Motor neuron (in vitro differentiated cells): ENCODE measurements around the gene EMSY. TPM values are rescaled to one million over a fixed set of nuclear protein-coding genes. Genes with fewer than 3 reads are reported as not detected.

Experiments used
- ATAC-seq, 8 experiments: fragments of 200-7000 bp; cut with Tn5 transposase; replicated peaks in 6 of 8; 2 replicates each; pipeline ENCODE4 v1.8.0; 2021; ENCODE audit warnings: mild to moderate bottlenecking in 8 of 8, moderate library complexity in 8 of 8
- H3K27ac ChIP-seq, 2 donors: fragments of 250-450 bp; sonication (Bioruptor Pico); 2 replicates each; pipeline ENCODE4 v1.9.0; 2021; ENCODE audit warnings: antibody characterized with exemption in 2 of 2, mild to moderate bottlenecking in 2 of 2, moderate library complexity in 1 of 2
- H3K4me1 ChIP-seq, 2 donors: fragments of 250-450 bp; sonication (Bioruptor Pico); replicated peaks in 1 of 2; 2 replicates each; pipeline ENCODE4 v1.6.1; 2021; ENCODE audit warnings: antibody characterized with exemption in 2 of 2, mild to moderate bottlenecking in 2 of 2, moderate library complexity in 1 of 2
- H3K4me3 ChIP-seq, 5 donors: fragments of 250-450 bp; sonication (Bioruptor Pico); 2 replicates each; pipeline ENCODE4 v1.9.0; 2021; ENCODE audit warnings: antibody characterized with exemption in 5 of 5, mild to moderate bottlenecking in 5 of 5, moderate library complexity in 4 of 5
- WGBS, 10 experiments: fragments of 450-650 bp; shearing (Covaris generic); methylation state at CpG; one replicate each; pipeline ENCODE4 v1.0.0; 2022; 5-methylcytosine and 5-hydroxymethylcytosine counted together
- in situ Hi-C, 9 experiments: fragments of 400-800 bp; cut with MboI; loops; one replicate each; pipeline ENCODE4 v1.15.0; 2021; ENCODE audit warnings: low sequenced_read_pairs in 9 of 9, low pct_unique_long_range_greater_than_20kb in 2 of 9; ENCODE audit not compliant: unreplicated experiment in 9 of 9
- total RNA-seq, 8 experiments: library from RNA; unstranded; fragments of 300-600 nt; gene quantifications; 2 replicates each; pipeline versions ENCODE4 v1.2.3 to v1.2.4, GENCODE V29; 2022

Gene EMSY
- total RNA-seq, 8 experiments from 2014 or later = 9.1 to 29.5 (median 20.8) TPM

- Histone ChIP-seq H3K4me3 (no peak overlapping the region), H3K4me1 (no peaks in the 10 kb centered on the region), H3K27ac (no peak overlapping the region)
- in situ Hi-C loops = no loop called here
- ATAC-seq = no peak
- WGBS, 10 experiments = 53 to 100% (median 86%) methylated on average over 1 to 2 of the region's 2 CpGs; no CpG with 5 or more reads in 1 of the 10 experiments
Measured at GRCh38 chr11:76424891-76425290, 19.9 kb upstream of the EMSY start.

- Histone ChIP-seq H3K4me1 (no peaks in the 10 kb centered on the region), H3K27ac (no peak overlapping the region), H3K4me3 (no peak overlapping the region)
- no peak for ATAC-seq
- in situ Hi-C loops = no loop called here
Measured at GRCh38 chr11:76426660-76427059, 18.2 kb upstream of the EMSY start.

GRCh38 chr11:76436020-76436419, 8.8 kb upstream of the EMSY start:
- Histone ChIP-seq H3K4me1 (no peaks in the 10 kb centered on the region), H3K27ac (no peak overlapping the region), H3K4me3 (no peak overlapping the region)
- 29 to 100% (median 100%) methylated on average over 1 of the region's 1 CpG; no CpG with 5 or more reads in 3 of the 10 experiments for WGBS, 10 experiments
- no peak for ATAC-seq
- in situ Hi-C loops = no loop called here

GRCh38 chr11:76443268-76443980, 1.4 kb upstream of the EMSY start:
- no peak for ATAC-seq
- 0 to 52% (median 29%) methylated on average over 4 to 10 of the region's 10 CpGs; no CpG with 5 or more reads in 1 of the 10 experiments for WGBS, 10 experiments
- peak overlapping the region; percentile 87 to 92 for H3K27ac ChIP-seq

GRCh38 chr11:76444065-76444383, 794 bp upstream of the EMSY start:
- WGBS, 10 experiments = 0 to 6% (median 0%) methylated on average over 2 to 9 of the region's 10 CpGs; no CpG with 5 or more reads in 1 of the 10 experiments

More at GRCh38 chr11:76443268-76443980, 1.4 kb upstream of the EMSY start:
- H3K4me3 ChIP-seq = peak overlapping the region; percentile 74 to 90 (median 85)
- H3K4me1 ChIP-seq = peaks cover 7 to 13% of the 10 kb centered on the region in 2 donors
- in situ Hi-C loops = no loop called here

GRCh38 chr11:76445121-76446084, 585 bp downstream of the EMSY start:
- 0 to 1% (median 0%) methylated on average over 1 to 22 of the region's 56 CpGs; no CpG with 5 or more reads in 3 of the 10 experiments for WGBS, 10 experiments
- peaks cover 7 to 13% of the 10 kb centered on the region in 2 donors for H3K4me1 ChIP-seq
- peak; percentile 44 to 72 (median 52) for ATAC-seq
- peak overlapping the region; percentile 74 to 90 (median 85) for H3K4me3 ChIP-seq
- H3K27ac ChIP-seq = peak overlapping the region; percentile 83 to 87
- in situ Hi-C loops = no loop called here

More at GRCh38 chr11:76444065-76444383, 794 bp upstream of the EMSY start:
- peak overlapping the region; percentile 87 to 92 for H3K27ac ChIP-seq
- peaks cover 7 to 13% of the 10 kb centered on the region in 2 donors for H3K4me1 ChIP-seq
- H3K4me3 ChIP-seq = peak overlapping the region; percentile 74 to 90 (median 85)
- in situ Hi-C loops = no loop called here
- no peak for ATAC-seq

GRCh38 chr11:76448506-76448905, 3.7 kb downstream of the EMSY start:
- in situ Hi-C loops = no loop called here
- Histone ChIP-seq H3K4me1 (peaks cover 5% of the 10 kb centered on the region in 2 donors), H3K4me3 (no peak overlapping the region), H3K27ac (no peak overlapping the region)
- WGBS, 10 experiments = 0 to 91% (median 21%) methylated on average over 1 to 2 of the region's 2 CpGs; no CpG with 5 or more reads in 1 of the 10 experiments
- no peak for ATAC-seq

- no peaks in the 10 kb centered on the region for H3K4me1 ChIP-seq
- H3K4me3 ChIP-seq = no peak overlapping the region
- in situ Hi-C loops = no loop called here
- no peak overlapping the region for H3K27ac ChIP-seq
- no peak for ATAC-seq
- 72 to 100% (median 92%) methylated on average over 2 to 6 of the region's 6 CpGs for WGBS, 10 experiments
Measured at GRCh38 chr11:76453248-76453647, 8.4 kb downstream of the EMSY start.

GRCh38 chr11:76455331-76455730, 10.5 kb downstream of the EMSY start:
- Histone ChIP-seq H3K4me1 (no peaks in the 10 kb centered on the region), H3K4me3 (no peak overlapping the region), H3K27ac (no peak overlapping the region)
- in situ Hi-C loops = no loop called here
- ATAC-seq = no peak
- 0 to 100% (median 46%) methylated on average over 1 to 2 of the region's 2 CpGs; no CpG with 5 or more reads in 2 of the 10 experiments for WGBS, 10 experiments

GRCh38 chr11:76455931-76456330, 11.1 kb downstream of the EMSY start:
- in situ Hi-C loops = no loop called here
- Histone ChIP-seq H3K4me3 (no peak overlapping the region), H3K4me1 (no peaks in the 10 kb centered on the region), H3K27ac (no peak overlapping the region)
- no peak for ATAC-seq

- 43 to 100% (median 92%) methylated on average over 1 to 2 of the region's 2 CpGs; no CpG with 5 or more reads in 1 of the 10 experiments for WGBS, 10 experiments
- H3K4me3 ChIP-seq = no peak overlapping the region
- in situ Hi-C loops = no loop called here
- ATAC-seq = no peak
- H3K27ac ChIP-seq = no peak overlapping the region
- H3K4me1 ChIP-seq = no peaks in the 10 kb centered on the region
Measured at GRCh38 chr11:76456571-76456970, 11.8 kb downstream of the EMSY start.

- in situ Hi-C loops = no loop called here
- no peak overlapping the region for H3K4me3 ChIP-seq
- 65 to 100% (median 79%) methylated on average over 1 to 4 of the region's 4 CpGs; no CpG with 5 or more reads in 2 of the 10 experiments for WGBS, 10 experiments
- no peaks in the 10 kb centered on the region for H3K4me1 ChIP-seq
- no peak overlapping the region for H3K27ac ChIP-seq
- ATAC-seq = no peak
Measured at GRCh38 chr11:76459299-76459698, 14.5 kb downstream of the EMSY start.

- in situ Hi-C loops = no loop called here
- no peak overlapping the region for H3K4me3 ChIP-seq
- 51 to 100% (median 93%) methylated on average over 1 to 3 of the region's 3 CpGs; no CpG with 5 or more reads in 2 of the 10 experiments for WGBS, 10 experiments
- H3K4me1 ChIP-seq = no peaks in the 10 kb centered on the region
- no peak overlapping the region for H3K27ac ChIP-seq
- no peak for ATAC-seq
Measured at GRCh38 chr11:76459846-76460245, 15.0 kb downstream of the EMSY start.
